ENCODE data around the gene PCDH15.

GRCh38 chr10:53836638-53837037, 964.4 kb downstream of the PCDH15 start:
- TF ChIP-seq EZH2phosphoT487 (conservative IDR thresholded peaks at IDR 0.05; ENCODE audit: low read length) (no peak), CTCF (IDR thresholded peaks at IDR 0.05; ENCODE audit: insufficient read depth, low read length, poor library complexity, severe bottlenecking) (no peak)
